HG02798 (cell line): ENCODE data around the gene FIP1L1.

Experiments used
- ATAC-seq: cut with Tn5 transposase; IDR thresholded peaks from one replicate; pipeline ENCODE4 v1.9.1; 2021; ENCODE audit warnings: mild to moderate bottlenecking; ENCODE audit not compliant: unreplicated experiment, poor library complexity

The FIP1L1 gene

GRCh38 chr4:53497487-53498244, 120.2 kb downstream of the FIP1L1 start:
- ATAC-seq, result no peak

GRCh38 chr4:53498706-53499105, 121.3 kb downstream of the FIP1L1 start:
- ATAC-seq, result no peak

- no peak for ATAC-seq
Measured at GRCh38 chr4:53499791-53500190, 122.3 kb downstream of the FIP1L1 start.

GRCh38 chr4:53500546-53500945, 123.1 kb downstream of the FIP1L1 start:
- no peak for ATAC-seq

- ATAC-seq, result no peak
Measured at GRCh38 chr4:53501561-53501960, 124.1 kb downstream of the FIP1L1 start.

- ATAC-seq, result no peak
Measured at GRCh38 chr4:53502094-53502493, 124.7 kb downstream of the FIP1L1 start.

- no peak for ATAC-seq
Measured at GRCh38 chr4:53505947-53506346, 128.5 kb downstream of the FIP1L1 start.

GRCh38 chr4:53507058-53507457, 129.6 kb downstream of the FIP1L1 start:
- no peak for ATAC-seq

- no peak for ATAC-seq
Measured at GRCh38 chr4:53507671-53508286, 130.3 kb downstream of the FIP1L1 start.

GRCh38 chr4:53508446-53508845, 131.0 kb downstream of the FIP1L1 start:
- no peak for ATAC-seq

GRCh38 chr4:53510321-53510720, 132.9 kb downstream of the FIP1L1 start:
- ATAC-seq, result no peak
